Fibroblast of gingiva (primary cell): ENCODE results near the gene PKM.

Source experiments
- DNase-seq: peaks from one replicate; pipeline ENCODE4 v3.0.0-alpha.2; 2011; ENCODE audit warnings: low read depth

Gene PKM

GRCh38 chr15:72235298-72235697 lies 4.3 kb upstream of the PKM start:
- DNase-seq: no peak

GRCh38 chr15:72233769-72234168 lies 2.8 kb upstream of the PKM start:
- DNase-seq: no peak

GRCh38 chr15:72231833-72232478 lies 966 bp upstream of the PKM start:
- DNase-seq: peak; percentile 79

GRCh38 chr15:72230197-72231065 lies 559 bp downstream of the PKM start:
- DNase-seq: peak; percentile 94

- no peak for DNase-seq
These were observed 1.1 kb downstream of the PKM start for GRCh38 chr15:72229947-72230196.

GRCh38 chr15:72229076-72229946 lies 1.7 kb downstream of the PKM start:
- DNase-seq: peak; percentile 68

GRCh38 chr15:72227720-72228119 lies 3.3 kb downstream of the PKM start:
- peak; percentile 7 for DNase-seq

- DNase-seq: peak; percentile 56
These were observed 3.8 kb downstream of the PKM start for GRCh38 chr15:72227192-72227586.

GRCh38 chr15:72223278-72223677 lies 7.7 kb downstream of the PKM start:
- DNase-seq: no peak

GRCh38 chr15:72222393-72222792 lies 8.6 kb downstream of the PKM start:
- DNase-seq: peak; percentile 83

- no peak for DNase-seq
These were observed 10.3 kb downstream of the PKM start for GRCh38 chr15:72220687-72221086.

GRCh38 chr15:72217216-72217615 lies 13.8 kb downstream of the PKM start:
- DNase-seq: no peak

GRCh38 chr15:72216079-72216478 lies 14.9 kb downstream of the PKM start:
- DNase-seq: no peak

GRCh38 chr15:72207558-72208085 lies 23.4 kb downstream of the PKM start:
- no peak for DNase-seq

GRCh38 chr15:72206677-72207000 lies 24.4 kb downstream of the PKM start:
- no peak for DNase-seq

- no peak for DNase-seq
These were observed 24.9 kb downstream of the PKM start for GRCh38 chr15:72205896-72206676.

- no peak for DNase-seq
These were observed 25.7 kb downstream of the PKM start for GRCh38 chr15:72205273-72205672.

- peak; percentile 94 for DNase-seq
These were observed 27.5 kb downstream of the PKM start for GRCh38 chr15:72203507-72203837.

GRCh38 chr15:72202801-72203506 lies 28.0 kb downstream of the PKM start:
- no peak for DNase-seq

- no peak for DNase-seq
These were observed 28.7 kb downstream of the PKM start for GRCh38 chr15:72202302-72202701.

GRCh38 chr15:72201391-72201921 lies 29.5 kb downstream of the PKM start:
- peak; percentile 21 for DNase-seq
